HepG2 (cell line): Measurements from ENCODE around the gene ANKRD37. TPM values are rescaled to one million over a fixed set of nuclear protein-coding genes. Genes with fewer than 3 reads are reported as not detected.
A peak's percentile ranks its signal among the peaks of the same experiment; 100 is the strongest.

ENCODE experiments used
- ATAC-seq: fragments of 200-7000 bp; cut with Tn5 transposase; 3 replicates; pipeline ENCODE4 v1.9.1; 2020; ENCODE audit warnings: mild to moderate bottlenecking, moderate library complexity
- BruUV-seq: library from RNA; stranded (reverse); fragments of 400-500 nt; replicated peaks from 2 replicates; lab custom pipeline; 2021; lab: Mats Ljungman, UMichigan
- CTCF ChIA-PET: fragments of 300-600 bp; formaldehyde crosslinking; extraction: SDS; loops from one replicate; lab custom pipeline; 2021; ENCODE audit warnings: low total read pairs, inconsistent platforms, low intra/inter-chr PET ratio; lab: Yijun Ruan, JAX
- POLR2A ChIA-PET: fragments of 350-600 bp; sonication (Branson Sonifier 250); formaldehyde crosslinking; loops from one replicate; lab custom pipeline; 2020; ENCODE audit warnings: antibody characterized with exemption, inconsistent platforms; lab: Yijun Ruan, JAX
- DNase-seq: peaks from one replicate; pipeline ENCODE4 v3.0.0-alpha.2; 2015; ENCODE audit warnings: low spot score
- FAIRE-seq: peaks from 3 replicates; lab custom pipeline; 2011; peaks lifted over from hg19 to GRCh38; lab: Jason Lieb, UNC
- H2AFZ ChIP-seq: one replicate; pipeline ENCODE4 v1.6.1; 2011; ENCODE audit warnings: low read length, inconsistent platforms
- H3K27ac ChIP-seq: fragments of 300-600 bp; 3 replicates; pipeline ENCODE4 v1.8.0; 2011; ENCODE audit warnings: mixed run types, mild to moderate bottlenecking, mixed read lengths, low read length, inconsistent platforms; ENCODE audit not compliant: insufficient read depth; ENCODE audit errors: extremely low read length
- H3K27me3 ChIP-seq, 2 experiments: fragments of 200-600 bp in 1 of 2; 2 replicates in 1 of 2; 3 replicates in 1 of 2; pipeline versions ENCODE4 v1.6.0 to v1.8.0; 2011; ENCODE audit warnings: low read length in 2 of 2, mild to moderate bottlenecking in 2 of 2, moderate library complexity in 2 of 2, inconsistent platforms in 1 of 2; ENCODE audit not compliant: insufficient read depth in 2 of 2, control insufficient read depth in 1 of 2
- H3K36me3 ChIP-seq, 2 experiments: fragments of 200-600 bp in 1 of 2; replicated peaks in 1 of 2; 2 replicates in 1 of 2; 3 replicates in 1 of 2; pipeline versions ENCODE4 v1.5.1 to v1.8.0; 2011; ENCODE audit warnings: low read length in 2 of 2, inconsistent platforms in 1 of 2; ENCODE audit not compliant: insufficient read depth in 2 of 2, control insufficient read depth in 1 of 2
- H3K4me1 ChIP-seq: 2 replicates; pipeline ENCODE4 v1.5.1; 2012; ENCODE audit warnings: low read length, inconsistent platforms; ENCODE audit not compliant: insufficient read depth
- H3K4me2 ChIP-seq: 2 replicates; pipeline ENCODE4 v1.6.0; 2011; ENCODE audit warnings: low read depth, low read length, inconsistent platforms
- H3K4me3 ChIP-seq, 3 experiments: fragments of 200-600 bp in 1 of 3; sonication (generic), shearing (Covaris generic) in 1 of 3; replicated peaks in 1 of 3; 2 replicates each; pipeline ENCODE4 v1.5.1; 2011 to 2016; ENCODE audit warnings: low read length in 3 of 3, inconsistent platforms in 2 of 3, low read depth in 2 of 3, mild to moderate bottlenecking in 2 of 3, control low read depth in 1 of 3, mixed read lengths in 1 of 3; ENCODE audit not compliant: insufficient read depth in 1 of 3
- H3K79me2 ChIP-seq: one replicate; pipeline ENCODE4 v1.6.1; 2011; ENCODE audit warnings: low read length, inconsistent platforms; ENCODE audit not compliant: insufficient read depth
- H3K9ac ChIP-seq: 2 replicates; pipeline ENCODE4 v1.6.0; 2011; ENCODE audit warnings: mild to moderate bottlenecking, low read depth, low read length, inconsistent platforms; ENCODE audit not compliant: insufficient read depth
- H3K9me3 ChIP-seq: 2 replicates; pipeline ENCODE4 v1.5.1; 2012; ENCODE audit warnings: mild to moderate bottlenecking, low read length
- H4K20me1 ChIP-seq: 2 replicates; pipeline ENCODE4 v1.6.0; 2011; ENCODE audit warnings: inconsistent platforms, mild to moderate bottlenecking, low read length, moderate library complexity; ENCODE audit not compliant: insufficient read depth
- BATF2 ChIP-seq: sonication (generic); formaldehyde crosslinking; IDR thresholded peaks from 2 replicates; pipeline ENCODE4 v1.8.0; 2022; ENCODE audit warnings: mild to moderate bottlenecking, missing genetic modification reagents, moderate library complexity
- CSRNP1 ChIP-seq: sonication (generic); formaldehyde crosslinking; IDR thresholded peaks from 2 replicates; pipeline ENCODE4 v1.8.1; 2023; ENCODE audit warnings: mild to moderate bottlenecking, missing genetic modification reagents
- HNF4A ChIP-seq: sonication (generic); formaldehyde crosslinking; IDR thresholded peaks from 2 replicates; pipeline ENCODE4 v1.4.0; 2020; ENCODE audit warnings: missing genetic modification reagents
- HOXD1 ChIP-seq: sonication (generic); formaldehyde crosslinking; IDR thresholded peaks from 2 replicates; pipeline ENCODE4 v1.5.0; 2020; ENCODE audit warnings: missing genetic modification reagents
- KAT2B ChIP-seq: fragments of 150-350 bp; IDR thresholded peaks from 2 replicates; pipeline ENCODE4 v1.6.1; 2014; ENCODE audit warnings: low read depth, low read length, borderline replicate concordance
- KLF15 ChIP-seq: sonication (generic); formaldehyde crosslinking; IDR thresholded peaks from 2 replicates; pipeline ENCODE4 v1.8.1; 2023; ENCODE audit warnings: borderline replicate concordance, mild to moderate bottlenecking, inconsistent platforms, missing genetic modification reagents, mixed read lengths
- MAX ChIP-seq: IDR thresholded peaks from 2 replicates; pipeline ENCODE4 v1.6.1; 2012; ENCODE audit warnings: inconsistent platforms
- MIXL1 ChIP-seq: IDR thresholded peaks from 2 replicates; pipeline ENCODE4 v1.6.1; 2016
- SP2 ChIP-seq: sonication (generic); formaldehyde crosslinking; IDR thresholded peaks from 2 replicates; pipeline ENCODE4 v1.5.1; 2020; ENCODE audit warnings: mild to moderate bottlenecking, missing genetic modification reagents
- STAT5B ChIP-seq: sonication (generic); formaldehyde crosslinking; IDR thresholded peaks from 2 replicates; pipeline ENCODE4 v1.4.0; 2020; ENCODE audit warnings: missing genetic modification reagents
- ZBTB7B ChIP-seq: sonication (generic); formaldehyde crosslinking; IDR thresholded peaks from 2 replicates; pipeline ENCODE4 v1.4.0; 2020; ENCODE audit warnings: missing genetic modification reagents
- ZNF280D ChIP-seq: sonication (generic); formaldehyde crosslinking; IDR thresholded peaks from 2 replicates; pipeline ENCODE4 v1.5.1; 2020; ENCODE audit warnings: mild to moderate bottlenecking, missing genetic modification reagents
- ZNF468 ChIP-seq: sonication (generic); formaldehyde crosslinking; IDR thresholded peaks from 2 replicates; pipeline ENCODE4 v1.8.0; 2022; ENCODE audit warnings: mild to moderate bottlenecking, moderate library complexity, missing genetic modification reagents
- ZNF589 ChIP-seq: sonication (generic); formaldehyde crosslinking; conservative IDR thresholded peaks from 2 replicates; pipeline ENCODE4 v1.8.0; 2022; ENCODE audit warnings: mild to moderate bottlenecking, moderate library complexity, missing genetic modification reagents
- ZNF703 ChIP-seq: sonication (generic); formaldehyde crosslinking; IDR thresholded peaks from 2 replicates; pipeline ENCODE4 v1.5.1; 2020; ENCODE audit warnings: missing genetic modification reagents, mild to moderate bottlenecking, moderate library complexity, borderline replicate concordance
- WGBS: methylation state at CpG from one replicate; pipeline ENCODE4 v1.1.6; 2017; ENCODE audit warnings: low lambda C conversion rate; 5-methylcytosine and 5-hydroxymethylcytosine counted together
- in situ Hi-C: cut with HindIII; loops from 2 replicates; pipeline ENCODE4 v1.10.0; 2017; ENCODE audit warnings: low pct_unique_long_range_greater_than_20kb; ENCODE audit not compliant: extremely low pct_ligation_motif_present
- intact Hi-C: fragments of 100-400 bp; cut with micrococcal nuclease; formaldehyde crosslinking; loops from one replicate; pipeline ENCODE4 v1.10.0; 2022; ENCODE audit not compliant: unreplicated experiment
- polyA plus RNA-seq, 8 experiments: library from polyadenylated mRNA; depleted of rRNA in 3 of 8; stranded (reverse) in 7 of 8; unstranded in 1 of 8; fragments of >200 nt; fragmentation: Illumina TruSeq in 4 of 8; extraction: Trizol in 4 of 8; gene quantifications; 2 replicates each; pipeline versions ENCODE4 v1.2.1 to v1.2.3, GENCODE V29; 2011 to 2016; ENCODE audit warnings: low read depth in 4 of 8, missing spikeins in 1 of 8, mixed read lengths in 1 of 8; ENCODE audit not compliant: insufficient read depth in 1 of 8
- total RNA-seq, 5 experiments: library from RNA; depleted of rRNA; stranded (reverse); fragments of >200 nt; fragmentation: Illumina TruSeq; extraction: Trizol; gene quantifications; 2 replicates each; pipeline ENCODE4 v1.2.3, GENCODE V29; 2016; ENCODE audit warnings: low read depth in 1 of 5

Gene ANKRD37
- total and polyA plus RNA-seq, 2 of the 13 experiments (the other 11 are each of a cell fraction or from before 2014, with no cell fraction given) = 2.2 to 51.4 TPM

GRCh38 chr4:185424905-185425646 lies 28.4 kb downstream of the ANKRD37 start:
- POLR2A ChIA-PET = interaction anchor here (3.6 kb wide), 1 partner anchor 29 kb away, joined by 30 read pairs; the partner anchor contains the start of genes ANKRD37 and LRP2BP
- in situ Hi-C loops = no loop called here
- ATAC-seq (peak; percentile 48), DNase-seq (peak; percentile 1), FAIRE-seq (no peak)
- Histone ChIP-seq H3K27ac (peak overlapping the region; percentile 95), H2AFZ (peak overlapping the region; percentile 85), H4K20me1 (no peaks in the 10 kb centered on the region), H3K36me3 (peaks cover 0 to 13% of the 10 kb centered on the region in 2 experiments; a peak in 1 of 5 replicates), H3K4me1 (peaks cover 30% of the 10 kb centered on the region), H3K79me2 (peaks cover 18% of the 10 kb centered on the region), H3K9ac (peak overlapping the region; percentile 99), H3K4me3 (peak overlapping the region; percentile 82 to 90 (median 89)), H3K27me3 (no peaks in the 10 kb centered on the region; a peak in 2 of 5 replicates), H3K9me3 (no peaks in the 10 kb centered on the region), H3K4me2 (peak overlapping the region; percentile 97)
- BruUV-seq = TSS peak; percentile 66
- intact Hi-C loops = no loop called here
- WGBS = 10% methylated on average over 11 of the region's 13 CpGs
- TF ChIP-seq BATF2 (0 out of 2 replicates have a peak, but pooled peaks have one; percentile 4), STAT5B (CRISPR knock-in tag) (no peak), MAX (no peak), ZNF703 (CRISPR knock-in tag) (0 out of 2 replicates have a peak, but pooled peaks have one; percentile 4), ZNF589 (CRISPR knock-in tag) (0 out of 2 replicates have a peak, but pooled peaks have one; percentile 11), KLF15 (no peak), KAT2B (no peak), MIXL1 (CRISPR knock-in tag) (peak; percentile 3; the same call in 1 of the 2 replicates), SP2 (CRISPR knock-in tag) (no peak), HOXD1 (no peak), CSRNP1 (0 out of 2 replicates have a peak, but pooled peaks have one; percentile 12), ZNF280D (CRISPR knock-in tag) (no peak), ZNF468 (CRISPR knock-in tag) (0 out of 2 replicates have a peak, but pooled peaks have one; percentile 14), ZBTB7B (CRISPR knock-in tag) (0 out of 2 replicates have a peak, but pooled peaks have one; percentile 6), HNF4A (no peak)
- CTCF ChIA-PET = no interaction called here
